SK-N-SH treated with all-trans-retinoic acid at 6 μM for 48 hours (cell line): Measurements from ENCODE around the gene SNAPC1.

ENCODE experiments used
- ATAC-seq: fragments of 200-7000 bp; cut with Tn5 transposase; 3 replicates; pipeline ENCODE4 v1.9.1; 2020; ENCODE audit warnings: mild to moderate bottlenecking, moderate library complexity
- ARNTL ChIP-seq: fragments of 450-650 bp; formaldehyde crosslinking; IDR thresholded peaks from 2 replicates; pipeline ENCODE4 v1.5.0; 2020; ENCODE audit warnings: low read depth, mild to moderate bottlenecking, moderate library complexity, borderline replicate concordance
- BACH2 ChIP-seq: fragments of 250-450 bp; sonication (Bioruptor Pico); IDR thresholded peaks from 2 replicates; pipeline ENCODE4 v1.9.0; 2021; ENCODE audit warnings: mild to moderate bottlenecking, borderline replicate concordance
- ESRRG ChIP-seq: fragments of 250-450 bp; sonication (Bioruptor Pico); IDR thresholded peaks from 2 replicates; pipeline ENCODE4 v1.6.1; 2021; ENCODE audit warnings: mild to moderate bottlenecking
- GLIS3 ChIP-seq: fragments of 250-450 bp; sonication (Bioruptor Pico); IDR thresholded peaks from 2 replicates; pipeline ENCODE4 v1.5.0; 2020; ENCODE audit warnings: mild to moderate bottlenecking, moderate library complexity
- ISL1 ChIP-seq: fragments of 250-450 bp; sonication (Bioruptor Pico); IDR thresholded peaks from 2 replicates; pipeline ENCODE4 v2.1.2; 2022; ENCODE audit warnings: mild to moderate bottlenecking, moderate library complexity
- OSR1 ChIP-seq: fragments of 250-450 bp; sonication (Bioruptor Pico); IDR thresholded peaks from 2 replicates; pipeline ENCODE4 v1.8.0; 2022; ENCODE audit warnings: moderate library complexity, mild to moderate bottlenecking, inconsistent platforms
- PPARA ChIP-seq: fragments of 250-450 bp; sonication (Bioruptor Pico); IDR thresholded peaks from 2 replicates; pipeline ENCODE4 v1.5.0; 2020; ENCODE audit warnings: mild to moderate bottlenecking, borderline replicate concordance
- RARB ChIP-seq: fragments of 250-450 bp; sonication (Bioruptor Pico); IDR thresholded peaks from 2 replicates; pipeline ENCODE4 v1.8.0; 2021; ENCODE audit warnings: mild to moderate bottlenecking, moderate library complexity
- SNAI2 ChIP-seq: fragments of 250-450 bp; sonication (Bioruptor Pico); IDR thresholded peaks from 2 replicates; pipeline ENCODE4 v1.5.0; 2020; ENCODE audit warnings: mild to moderate bottlenecking, moderate library complexity
- TCF4 ChIP-seq: fragments of 250-450 bp; sonication (Bioruptor Pico); IDR thresholded peaks from 2 replicates; pipeline ENCODE4 v1.8.0; 2021; ENCODE audit warnings: mild to moderate bottlenecking, moderate library complexity, borderline replicate concordance
- TOX ChIP-seq: fragments of 250-450 bp; sonication (Bioruptor Pico); IDR thresholded peaks from 2 replicates; pipeline ENCODE4 v1.8.0; 2021; ENCODE audit warnings: mild to moderate bottlenecking, moderate library complexity, borderline replicate concordance
- ZC3H10 ChIP-seq: fragments of 250-450 bp; sonication (Bioruptor Pico); IDR thresholded peaks from 2 replicates; pipeline ENCODE4 v1.5.1; 2021; ENCODE audit warnings: mild to moderate bottlenecking, moderate library complexity
- ZFP3 ChIP-seq: fragments of 250-450 bp; sonication (Bioruptor Pico); IDR thresholded peaks from 2 replicates; pipeline ENCODE4 v1.5.0; 2020; ENCODE audit warnings: mild to moderate bottlenecking, moderate library complexity
- ZFP30 ChIP-seq: fragments of 450-650 bp; formaldehyde crosslinking; IDR thresholded peaks from 2 replicates; pipeline ENCODE4 v1.5.0; 2022; ENCODE audit warnings: mild to moderate bottlenecking, moderate library complexity
- ZNF565 ChIP-seq: fragments of 450-650 bp; formaldehyde crosslinking; conservative IDR thresholded peaks from 2 replicates; pipeline ENCODE4 v1.5.0; 2020; ENCODE audit warnings: low read depth, mild to moderate bottlenecking, moderate library complexity
- ZNF70 ChIP-seq: fragments of 450-650 bp; formaldehyde crosslinking; IDR thresholded peaks from 2 replicates; pipeline ENCODE4 v1.5.0; 2020; ENCODE audit warnings: mild to moderate bottlenecking, moderate library complexity
- ZNF8 ChIP-seq: fragments of 450-650 bp; formaldehyde crosslinking; IDR thresholded peaks from 2 replicates; pipeline ENCODE4 v1.5.0; 2020; ENCODE audit warnings: mild to moderate bottlenecking, moderate library complexity
- TF ChIP-seq, protein P1 (sequence below): fragments of 250-450 bp; sonication (Bioruptor Pico); IDR thresholded peaks from 2 replicates; pipeline ENCODE4 v1.5.1; 2020; ENCODE audit warnings: low read depth, mild to moderate bottlenecking, moderate library complexity
- TF ChIP-seq, protein P2 (sequence below): fragments of 250-450 bp; sonication (Bioruptor Pico); IDR thresholded peaks from 2 replicates; pipeline ENCODE4 v1.8.0; 2021; ENCODE audit warnings: low read depth, mild to moderate bottlenecking, moderate library complexity, borderline replicate concordance
- TF ChIP-seq, protein P3 (sequence below): fragments of 250-450 bp; sonication (Bioruptor Pico); IDR thresholded peaks from 2 replicates; pipeline ENCODE4 v1.5.1; 2021; ENCODE audit warnings: mild to moderate bottlenecking, moderate library complexity
- TF ChIP-seq, protein P4 (sequence below): fragments of 250-450 bp; sonication (Bioruptor Pico); IDR thresholded peaks from 2 replicates; pipeline ENCODE4 v1.5.0; 2020; ENCODE audit warnings: mild to moderate bottlenecking, moderate library complexity

Gene SNAPC1, protein sequence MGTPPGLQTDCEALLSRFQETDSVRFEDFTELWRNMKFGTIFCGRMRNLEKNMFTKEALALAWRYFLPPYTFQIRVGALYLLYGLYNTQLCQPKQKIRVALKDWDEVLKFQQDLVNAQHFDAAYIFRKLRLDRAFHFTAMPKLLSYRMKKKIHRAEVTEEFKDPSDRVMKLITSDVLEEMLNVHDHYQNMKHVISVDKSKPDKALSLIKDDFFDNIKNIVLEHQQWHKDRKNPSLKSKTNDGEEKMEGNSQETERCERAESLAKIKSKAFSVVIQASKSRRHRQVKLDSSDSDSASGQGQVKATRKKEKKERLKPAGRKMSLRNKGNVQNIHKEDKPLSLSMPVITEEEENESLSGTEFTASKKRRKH

DNA sequence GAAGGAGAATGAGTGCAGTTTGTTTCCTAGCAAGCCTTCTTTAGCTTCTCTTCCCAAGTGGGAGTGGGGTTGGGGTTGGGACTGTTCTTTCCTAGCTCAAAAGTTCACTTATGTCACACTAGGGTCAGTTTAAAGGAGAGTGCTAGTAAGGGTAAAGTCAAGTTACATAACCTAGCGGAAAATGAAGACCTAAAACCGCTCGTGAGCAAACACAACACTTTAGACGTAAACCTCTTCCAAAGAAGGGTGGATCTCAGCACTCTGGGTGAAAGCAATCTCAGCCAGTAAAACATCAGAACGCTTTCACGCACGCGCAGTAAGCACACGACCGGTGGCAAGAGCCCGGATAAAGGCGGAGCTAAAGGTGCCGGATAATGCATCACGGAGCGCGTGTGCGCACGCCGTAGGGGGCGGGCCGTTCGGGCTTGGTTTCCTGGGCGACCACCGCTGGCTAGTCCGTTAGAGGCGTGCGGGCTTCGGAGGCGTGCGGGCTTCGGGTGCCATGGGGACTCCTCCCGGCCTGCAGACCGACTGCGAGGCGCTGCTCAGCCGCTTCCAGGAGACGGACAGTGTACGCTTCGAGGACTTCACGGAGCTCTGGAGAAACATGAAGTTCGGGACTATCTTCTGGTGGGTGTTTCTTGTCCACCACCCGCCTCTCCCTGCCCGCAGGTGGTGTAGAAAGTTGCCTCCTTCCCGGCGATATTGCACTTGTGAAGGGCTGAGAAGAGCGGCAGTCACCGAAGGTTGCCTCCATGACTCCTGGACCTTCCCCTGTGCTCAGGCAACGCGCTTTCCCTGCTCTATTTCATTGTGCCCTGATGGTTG, at the start of gene SNAPC1:
SNAPC1 (plus strand) TSS at position 462 of the 828 bp plus-strand sequence; CDS start at position 503, 41 bp downstream.
- peak; percentile 96 for ATAC-seq
- TF ChIP-seq SNAI2 (CRISPR knock-in tag) (no peak), ZC3H10 (CRISPR knock-in tag) (no peak), ZFP3 (CRISPR knock-in tag) (no peak), RARB (no peak), PPARA (CRISPR knock-in tag) (no peak), BACH2 (no peak), ZNF70 (no peak), ARNTL (CRISPR knock-in tag) (no peak), ZNF8 (no peak), ZFP30 (CRISPR knock-in tag) (no peak)
- TF ChIP-seq, protein P1, sequence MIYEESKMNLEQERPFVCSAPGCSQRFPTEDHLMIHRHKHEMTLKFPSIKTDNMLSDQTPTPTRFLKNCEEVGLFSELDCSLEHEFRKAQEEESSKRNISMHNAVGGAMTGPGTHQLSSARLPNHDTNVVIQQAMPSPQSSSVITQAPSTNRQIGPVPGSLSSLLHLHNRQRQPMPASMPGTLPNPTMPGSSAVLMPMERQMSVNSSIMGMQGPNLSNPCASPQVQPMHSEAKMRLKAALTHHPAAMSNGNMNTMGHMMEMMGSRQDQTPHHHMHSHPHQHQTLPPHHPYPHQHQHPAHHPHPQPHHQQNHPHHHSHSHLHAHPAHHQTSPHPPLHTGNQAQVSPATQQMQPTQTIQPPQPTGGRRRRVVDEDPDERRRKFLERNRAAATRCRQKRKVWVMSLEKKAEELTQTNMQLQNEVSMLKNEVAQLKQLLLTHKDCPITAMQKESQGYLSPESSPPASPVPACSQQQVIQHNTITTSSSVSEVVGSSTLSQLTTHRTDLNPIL: no peak

DNA sequence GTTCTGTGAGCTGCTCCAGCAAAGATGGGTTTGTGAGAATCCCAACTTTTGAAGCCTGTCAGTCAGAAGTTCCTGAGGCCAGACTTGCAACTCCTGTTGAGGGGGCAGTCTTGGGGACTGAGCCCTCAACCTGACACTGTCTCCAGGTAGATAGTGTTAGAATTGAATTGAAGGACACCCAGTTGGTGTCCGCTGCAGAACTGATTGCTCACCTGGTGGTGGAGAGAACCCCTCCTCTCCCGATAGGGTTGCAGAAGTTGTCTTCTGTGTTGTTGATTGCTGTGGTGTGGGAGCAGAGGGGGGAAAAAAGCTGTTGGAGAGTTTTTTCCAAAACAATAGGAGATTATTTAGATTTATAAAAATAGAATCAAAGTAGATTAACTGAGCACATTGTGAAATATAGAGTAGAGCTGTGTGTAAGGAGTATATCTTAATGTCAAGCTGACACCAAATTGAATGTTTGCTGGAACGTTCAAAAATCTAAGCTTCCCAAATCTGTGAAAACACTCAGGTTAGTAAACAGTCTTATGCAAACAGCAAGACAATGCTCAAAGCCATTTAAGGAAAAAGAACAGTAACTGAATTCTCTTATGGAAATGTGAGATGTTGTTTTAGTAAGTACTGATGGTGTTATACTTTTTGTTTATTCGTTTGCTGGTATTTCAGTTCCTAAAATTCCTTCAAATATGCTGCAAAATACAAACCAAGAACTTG, 48.3 kb upstream of the SNAPC1 start:
- no peak for TF ChIP-seq ESRRG
- TF ChIP-seq OSR1 (CRISPR knock-in tag): no peak
- no peak for TF ChIP-seq ARNTL (CRISPR knock-in tag)
- TF ChIP-seq, protein P2, sequence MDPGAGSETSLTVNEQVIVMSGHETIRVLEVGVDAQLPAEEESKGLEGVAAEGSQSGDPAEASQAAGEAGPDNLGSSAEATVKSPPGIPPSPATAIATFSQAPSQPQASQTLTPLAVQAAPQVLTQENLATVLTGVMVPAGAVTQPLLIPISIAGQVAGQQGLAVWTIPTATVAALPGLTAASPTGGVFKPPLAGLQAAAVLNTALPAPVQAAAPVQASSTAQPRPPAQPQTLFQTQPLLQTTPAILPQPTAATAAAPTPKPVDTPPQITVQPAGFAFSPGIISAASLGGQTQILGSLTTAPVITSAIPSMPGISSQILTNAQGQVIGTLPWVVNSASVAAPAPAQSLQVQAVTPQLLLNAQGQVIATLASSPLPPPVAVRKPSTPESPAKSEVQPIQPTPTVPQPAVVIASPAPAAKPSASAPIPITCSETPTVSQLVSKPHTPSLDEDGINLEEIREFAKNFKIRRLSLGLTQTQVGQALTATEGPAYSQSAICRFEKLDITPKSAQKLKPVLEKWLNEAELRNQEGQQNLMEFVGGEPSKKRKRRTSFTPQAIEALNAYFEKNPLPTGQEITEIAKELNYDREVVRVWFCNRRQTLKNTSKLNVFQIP: no peak
- no peak for TF ChIP-seq SNAI2 (CRISPR knock-in tag)
- TF ChIP-seq ZNF70: no peak
- no peak for TF ChIP-seq BACH2
- TF ChIP-seq, protein P3, sequence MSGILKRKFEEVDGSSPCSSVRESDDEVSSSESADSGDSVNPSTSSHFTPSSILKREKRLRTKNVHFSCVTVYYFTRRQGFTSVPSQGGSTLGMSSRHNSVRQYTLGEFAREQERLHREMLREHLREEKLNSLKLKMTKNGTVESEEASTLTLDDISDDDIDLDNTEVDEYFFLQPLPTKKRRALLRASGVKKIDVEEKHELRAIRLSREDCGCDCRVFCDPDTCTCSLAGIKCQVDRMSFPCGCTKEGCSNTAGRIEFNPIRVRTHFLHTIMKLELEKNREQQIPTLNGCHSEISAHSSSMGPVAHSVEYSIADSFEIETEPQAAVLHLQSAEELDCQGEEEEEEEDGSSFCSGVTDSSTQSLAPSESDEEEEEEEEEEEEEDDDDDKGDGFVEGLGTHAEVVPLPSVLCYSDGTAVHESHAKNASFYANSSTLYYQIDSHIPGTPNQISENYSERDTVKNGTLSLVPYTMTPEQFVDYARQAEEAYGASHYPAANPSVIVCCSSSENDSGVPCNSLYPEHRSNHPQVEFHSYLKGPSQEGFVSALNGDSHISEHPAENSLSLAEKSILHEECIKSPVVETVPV: no peak
- TF ChIP-seq GLIS3: no peak
- TF ChIP-seq ZC3H10 (CRISPR knock-in tag): no peak
- TF ChIP-seq, protein P4, sequence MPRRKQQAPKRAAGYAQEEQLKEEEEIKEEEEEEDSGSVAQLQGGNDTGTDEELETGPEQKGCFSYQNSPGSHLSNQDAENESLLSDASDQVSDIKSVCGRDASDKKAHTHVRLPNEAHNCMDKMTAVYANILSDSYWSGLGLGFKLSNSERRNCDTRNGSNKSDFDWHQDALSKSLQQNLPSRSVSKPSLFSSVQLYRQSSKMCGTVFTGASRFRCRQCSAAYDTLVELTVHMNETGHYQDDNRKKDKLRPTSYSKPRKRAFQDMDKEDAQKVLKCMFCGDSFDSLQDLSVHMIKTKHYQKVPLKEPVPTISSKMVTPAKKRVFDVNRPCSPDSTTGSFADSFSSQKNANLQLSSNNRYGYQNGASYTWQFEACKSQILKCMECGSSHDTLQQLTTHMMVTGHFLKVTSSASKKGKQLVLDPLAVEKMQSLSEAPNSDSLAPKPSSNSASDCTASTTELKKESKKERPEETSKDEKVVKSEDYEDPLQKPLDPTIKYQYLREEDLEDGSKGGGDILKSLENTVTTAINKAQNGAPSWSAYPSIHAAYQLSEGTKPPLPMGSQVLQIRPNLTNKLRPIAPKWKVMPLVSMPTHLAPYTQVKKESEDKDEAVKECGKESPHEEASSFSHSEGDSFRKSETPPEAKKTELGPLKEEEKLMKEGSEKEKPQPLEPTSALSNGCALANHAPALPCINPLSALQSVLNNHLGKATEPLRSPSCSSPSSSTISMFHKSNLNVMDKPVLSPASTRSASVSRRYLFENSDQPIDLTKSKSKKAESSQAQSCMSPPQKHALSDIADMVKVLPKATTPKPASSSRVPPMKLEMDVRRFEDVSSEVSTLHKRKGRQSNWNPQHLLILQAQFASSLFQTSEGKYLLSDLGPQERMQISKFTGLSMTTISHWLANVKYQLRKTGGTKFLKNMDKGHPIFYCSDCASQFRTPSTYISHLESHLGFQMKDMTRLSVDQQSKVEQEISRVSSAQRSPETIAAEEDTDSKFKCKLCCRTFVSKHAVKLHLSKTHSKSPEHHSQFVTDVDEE (CRISPR knock-in tag): no peak
- TF ChIP-seq PPARA (CRISPR knock-in tag): no peak
- TF ChIP-seq ZNF565 (CRISPR knock-in tag): no peak
- TF ChIP-seq, protein P1: no peak
- no peak for TF ChIP-seq TOX (CRISPR knock-in tag)
- TF ChIP-seq ISL1: no peak
- TF ChIP-seq ZFP30 (CRISPR knock-in tag): no peak
- no peak for TF ChIP-seq TCF4
- no peak for TF ChIP-seq RARB
- no peak for TF ChIP-seq ZNF8
- no peak for ATAC-seq
